Measurements from ENCODE around the gene MICOS13.

Gene MICOS13

DNA sequence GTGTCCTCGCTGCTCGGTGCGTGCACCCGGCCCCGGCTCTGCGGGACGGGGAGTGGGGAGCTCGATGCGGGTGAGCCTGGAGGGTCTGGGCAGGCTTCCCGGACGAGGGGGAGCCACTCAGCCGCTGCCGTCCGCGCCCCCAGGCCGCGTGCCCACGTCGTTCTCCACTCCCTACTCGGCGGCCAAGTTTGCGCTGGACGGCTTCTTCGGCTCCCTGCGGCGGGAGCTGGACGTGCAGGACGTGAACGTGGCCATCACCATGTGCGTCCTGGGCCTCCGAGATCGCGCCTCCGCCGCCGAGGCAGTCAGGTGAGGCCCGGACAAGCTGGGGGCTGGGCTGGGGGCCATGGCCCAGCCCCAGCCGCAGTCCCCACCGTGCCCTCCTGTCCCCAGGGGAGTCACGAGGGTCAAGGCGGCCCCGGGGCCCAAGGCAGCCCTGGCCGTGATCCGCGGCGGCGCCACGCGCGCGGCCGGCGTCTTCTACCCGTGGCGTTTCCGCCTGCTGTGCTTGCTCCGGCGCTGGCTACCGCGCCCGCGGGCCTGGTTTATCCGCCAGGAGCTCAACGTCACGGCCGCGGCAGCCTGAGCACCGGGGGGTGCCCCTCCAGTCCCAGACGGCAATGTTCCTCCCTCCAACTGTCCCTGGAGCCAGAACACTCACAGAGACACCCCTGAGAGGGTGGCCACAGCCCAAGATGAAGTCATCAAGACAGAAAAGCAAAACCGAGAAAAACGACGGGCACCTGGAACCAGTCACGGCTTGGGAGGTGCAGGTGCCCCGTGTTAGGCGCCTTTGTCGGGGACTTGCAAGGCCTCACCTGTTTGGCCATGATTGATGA, 7.3 kb upstream of the MICOS13 start:
- no peak for DNase-seq (ENCODE audit: low read depth)

- DNase-seq (ENCODE audit: low read depth), result peak; percentile 96
Observed at GRCh38 chr19:5686647-5687359, 6.5 kb upstream of the MICOS13 start.

GRCh38 chr19:5686326-5686646, 6.0 kb upstream of the MICOS13 start:
- DNase-seq (ENCODE audit: low read depth), result no peak

- DNase-seq (ENCODE audit: low read depth), result no peak
Observed at GRCh38 chr19:5684694-5685430, 4.5 kb upstream of the MICOS13 start.

- no peak for DNase-seq (ENCODE audit: low read depth)
Observed at GRCh38 chr19:5683177-5683886, 3.0 kb upstream of the MICOS13 start.

- DNase-seq (ENCODE audit: low read depth), result no peak
Observed at GRCh38 chr19:5682107-5682482, 1.8 kb upstream of the MICOS13 start.

DNA sequence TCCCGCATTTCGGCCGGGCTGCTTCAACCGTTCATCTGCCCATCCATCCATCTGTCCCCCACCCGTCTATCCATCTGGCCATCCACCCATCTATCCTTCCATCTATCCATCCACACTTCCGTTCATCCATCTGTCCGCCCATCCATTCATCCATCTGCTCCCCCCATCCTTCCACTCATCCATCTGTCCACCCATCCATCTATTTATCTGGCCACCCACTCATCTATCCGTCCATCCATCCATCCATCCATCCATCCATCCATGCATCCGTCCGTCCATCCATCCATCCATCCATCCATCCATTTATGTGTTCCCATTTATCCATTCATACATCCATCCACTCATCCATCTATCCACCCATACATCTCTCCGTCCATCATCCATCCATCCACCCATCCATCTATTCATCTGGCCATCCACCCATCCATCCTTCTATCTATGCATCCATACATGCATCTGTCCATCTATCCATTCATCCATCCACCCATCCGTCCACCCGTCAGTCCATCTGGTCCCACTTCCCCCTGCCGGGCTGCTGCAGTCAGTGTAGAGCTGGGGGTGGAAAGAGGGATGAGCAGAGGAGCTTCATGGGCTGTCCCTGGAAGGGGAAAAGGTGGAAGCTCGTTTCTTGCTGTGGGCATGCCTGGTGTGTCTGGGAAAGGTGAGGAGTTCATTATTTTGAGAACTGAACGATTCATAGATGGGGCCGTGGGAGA, 1.2 kb upstream of the MICOS13 start:
- no peak for DNase-seq (ENCODE audit: low read depth)

DNA sequence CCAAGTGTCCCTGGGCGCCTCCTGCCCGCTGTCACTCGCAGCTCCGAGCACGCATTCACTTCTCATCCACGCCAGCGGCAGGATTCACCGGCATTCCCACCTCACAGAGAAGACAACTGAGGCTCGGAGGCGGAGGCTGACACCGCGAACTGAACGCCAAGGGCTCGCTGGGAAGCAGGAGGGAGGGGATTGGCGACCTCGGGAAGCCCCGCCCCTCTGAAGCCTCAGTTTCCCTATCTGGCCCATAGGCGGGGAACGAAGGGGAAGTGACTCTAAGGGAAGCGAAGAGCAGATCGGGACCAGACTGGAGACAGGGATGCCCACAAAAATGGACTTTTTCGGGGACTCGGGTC, 256 bp downstream of the MICOS13 start:
- no peak for DNase-seq (ENCODE audit: low read depth)

GRCh38 chr19:5679289-5680083, 830 bp downstream of the MICOS13 start:
- DNase-seq (ENCODE audit: low read depth), result no peak

DNA sequence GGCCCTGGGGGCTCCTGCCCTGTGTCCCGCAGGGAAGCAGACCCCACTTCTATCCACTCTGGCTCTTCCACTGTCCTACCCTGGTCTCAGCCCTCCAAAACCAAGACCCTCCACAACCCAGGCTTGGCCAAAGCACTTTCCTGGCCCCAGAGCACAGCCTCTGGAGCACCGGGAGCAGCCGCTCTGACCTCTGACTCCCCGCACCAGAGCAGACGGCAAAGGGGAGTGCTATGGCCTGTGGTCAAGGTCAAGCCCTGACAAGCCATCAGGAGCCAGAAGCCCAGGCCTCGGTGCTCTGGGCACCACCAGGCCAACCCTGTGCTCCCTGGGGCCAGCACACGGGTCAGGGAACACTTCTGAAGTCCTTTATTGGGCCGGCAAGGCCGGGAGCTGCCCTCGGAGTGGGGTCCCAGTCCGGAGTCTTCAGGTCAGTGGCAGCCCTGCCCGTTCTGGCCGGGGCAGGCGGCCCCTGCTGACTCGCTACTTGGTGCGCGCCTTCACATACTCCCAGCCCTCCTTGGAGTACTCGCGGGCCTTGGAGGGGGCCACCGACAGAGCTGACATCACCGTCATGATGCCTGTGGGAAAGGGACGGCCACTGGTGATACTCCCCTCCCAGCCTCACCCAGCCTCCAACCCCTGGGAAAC, 2.1 kb downstream of the MICOS13 start:
- no peak for DNase-seq (ENCODE audit: low read depth)

GRCh38 chr19:5677580-5677979, 2.7 kb downstream of the MICOS13 start:
- no peak for DNase-seq (ENCODE audit: low read depth)

DNA sequence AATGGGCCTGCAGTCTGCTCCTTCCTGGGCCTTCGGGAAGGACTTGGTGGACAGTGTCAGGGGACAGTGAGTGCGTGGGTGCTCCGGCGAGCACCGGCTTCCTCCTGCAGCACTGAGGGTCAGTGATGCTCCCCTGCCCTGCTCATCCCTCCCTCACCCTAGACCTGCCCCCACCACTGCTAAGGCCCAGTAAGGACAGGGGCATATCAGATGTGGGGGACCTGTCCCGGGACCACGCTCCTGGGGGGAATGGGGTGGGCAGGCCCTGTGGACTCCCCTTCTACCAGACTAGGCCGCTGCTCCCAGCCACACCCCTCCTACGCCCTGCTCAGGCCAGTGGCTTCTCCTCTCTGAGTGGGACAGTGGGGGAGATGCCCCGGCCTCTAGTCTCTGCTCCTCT, 3.2 kb downstream of the MICOS13 start:
- no peak for DNase-seq (ENCODE audit: low read depth)

GRCh38 chr19:5676772-5677105, 3.6 kb downstream of the MICOS13 start:
- no peak for DNase-seq (ENCODE audit: low read depth)

DNA sequence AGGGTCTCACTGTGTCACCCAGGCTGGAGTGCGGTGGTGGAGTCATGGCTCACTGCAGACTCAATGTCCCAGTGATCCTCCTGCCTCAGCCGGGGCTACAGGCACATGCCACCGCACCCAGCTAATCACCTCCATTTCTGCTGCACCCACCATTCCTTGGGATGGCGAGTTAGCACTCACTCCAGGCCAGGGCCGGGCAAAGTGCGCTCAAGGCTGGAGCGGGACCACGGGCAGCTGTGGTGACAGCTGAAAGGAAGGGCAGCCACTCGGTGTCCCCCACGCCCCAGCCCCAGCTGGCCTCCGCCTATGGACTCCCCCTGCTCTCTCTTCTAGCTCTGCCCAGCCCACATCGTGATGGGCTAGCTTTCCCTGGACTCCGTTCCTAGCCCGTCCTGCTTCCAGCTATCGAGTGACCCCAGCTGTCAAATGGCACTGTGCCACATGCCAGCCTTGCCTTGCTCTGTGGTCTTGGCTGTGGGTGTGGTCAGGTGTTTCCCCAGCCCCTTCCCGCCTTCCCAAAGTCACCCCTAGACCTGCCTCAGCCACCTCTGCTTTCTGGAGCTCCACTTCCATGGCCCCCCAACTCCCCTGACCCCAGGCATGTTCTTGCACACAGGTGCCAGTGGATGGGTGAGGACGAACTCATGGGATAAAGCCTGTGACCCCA, 4.1 kb downstream of the MICOS13 start:
- DNase-seq (ENCODE audit: low read depth), result no peak

GRCh38 chr19:5674714-5675113, 5.6 kb downstream of the MICOS13 start:
- DNase-seq (ENCODE audit: low read depth), result no peak

DNA sequence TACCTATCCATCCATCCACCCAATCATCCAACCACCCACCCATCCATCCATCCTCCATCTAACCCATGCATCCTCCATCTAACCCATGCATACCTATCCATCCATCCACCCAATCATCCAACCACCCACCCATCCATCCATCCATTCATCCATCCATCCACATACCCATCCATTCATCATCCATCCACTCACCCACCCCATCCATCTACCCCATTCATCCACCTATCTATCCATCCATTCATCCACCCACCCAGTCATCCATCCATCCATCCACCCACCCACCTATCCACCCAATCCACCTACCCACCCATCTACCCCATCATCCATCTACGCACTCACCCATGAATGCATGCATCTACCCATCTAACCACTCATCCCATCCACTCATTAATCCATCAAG, 6.6 kb downstream of the MICOS13 start:
- DNase-seq (ENCODE audit: low read depth), result no peak

DNA sequence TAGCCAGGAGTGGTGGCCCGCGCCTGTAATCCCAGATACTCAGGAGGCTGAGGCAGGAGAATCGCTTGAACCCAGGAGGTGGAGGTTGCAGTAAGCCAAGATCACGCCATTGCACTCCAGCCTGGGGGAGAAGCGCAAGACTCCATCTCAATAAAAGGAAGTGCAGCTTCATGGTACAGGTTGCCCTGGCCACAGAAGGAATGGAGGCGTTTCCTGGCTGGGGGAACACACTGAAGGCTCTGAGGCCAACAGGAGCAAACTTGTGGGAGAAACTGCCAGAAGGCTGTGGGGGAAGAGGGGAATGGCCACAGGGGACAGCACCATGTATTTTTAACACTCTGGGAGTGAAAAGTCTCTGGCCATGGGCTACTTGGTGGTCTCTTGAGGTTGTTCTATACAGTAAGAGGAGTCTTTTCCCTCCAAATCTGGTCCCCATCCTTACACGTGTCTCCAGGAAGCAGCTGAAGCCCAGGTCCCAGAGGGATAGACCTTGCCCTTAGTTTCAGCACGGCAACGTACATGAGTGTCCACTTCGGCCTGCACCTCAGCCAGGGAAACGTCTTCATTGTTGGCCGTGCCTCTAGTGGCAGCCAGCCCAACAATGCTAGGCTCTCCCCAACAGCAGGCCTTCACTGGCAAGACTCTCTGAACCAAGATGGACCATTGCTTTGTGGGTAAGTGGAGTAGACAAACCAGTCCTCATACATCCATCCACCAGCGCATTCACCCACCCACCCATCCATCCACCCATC, 7.4 kb downstream of the MICOS13 start:
- DNase-seq (ENCODE audit: low read depth), result no peak

DNA sequence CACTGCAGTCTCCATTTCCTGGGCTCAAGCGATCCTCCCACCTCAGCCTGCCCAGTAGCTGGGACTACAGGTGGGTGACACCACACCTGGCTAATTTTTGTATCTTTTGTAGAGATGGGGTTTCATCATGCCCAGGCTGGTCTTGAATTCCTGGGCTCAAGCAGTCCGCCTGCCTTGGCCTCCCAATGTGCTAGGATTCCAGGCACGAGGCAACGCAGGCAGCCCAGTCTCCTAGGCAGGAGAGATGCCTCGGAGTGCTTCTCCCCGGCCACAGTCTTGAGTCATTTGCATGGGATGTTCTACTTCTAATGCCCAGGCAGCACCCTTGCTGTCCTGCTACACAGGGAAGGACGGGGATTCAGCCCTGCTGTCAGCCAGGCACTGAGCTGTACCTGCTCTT, 8.7 kb downstream of the MICOS13 start:
- DNase-seq (ENCODE audit: low read depth), result no peak

DNA sequence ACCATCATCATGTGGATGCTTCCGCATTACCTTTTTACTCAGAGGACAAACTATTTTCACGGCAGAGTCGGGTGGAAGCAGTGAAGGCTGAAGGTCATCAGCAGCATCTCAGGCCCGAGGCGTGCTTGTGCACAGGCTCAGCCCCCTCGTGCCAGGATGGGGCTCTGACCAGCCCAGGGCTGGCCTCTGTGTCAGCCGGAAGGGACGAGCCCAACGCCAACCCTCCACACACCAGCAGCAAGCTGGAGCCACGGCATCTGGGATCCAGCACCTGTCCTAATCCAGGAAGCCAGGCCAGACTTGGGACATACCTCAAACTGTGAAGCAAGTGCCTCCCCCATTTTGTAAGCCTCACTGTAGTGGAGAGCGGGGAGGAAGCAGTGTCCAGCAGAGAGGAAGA, 11.1 kb downstream of the MICOS13 start:
- DNase-seq (ENCODE audit: low read depth), result no peak

Measured in activated T-helper 9 cell treated with anti-CD3 and anti-CD28 coated beads, Interleukin-2, amount 50 U/mL, for 16 hours (primary cell).